ENCODE data around the gene CCDC24.

GRCh38 chr1:43976890-43977289, 14.5 kb upstream of the CCDC24 start:
- TF ChIP-seq POLR2A (IDR thresholded peaks at IDR 0.05) (no peak), CTCF (IDR thresholded peaks at IDR 0.05) (no peak), EP300 (IDR thresholded peaks at IDR 0.05) (no peak), POLR2AphosphoS5 (IDR thresholded peaks at IDR 0.05) (no peak)
